Gastroesophageal sphincter (tissue), 4 donors: ENCODE measurements around the gene GNPTG. TPM values are rescaled to one million over a fixed set of nuclear protein-coding genes. Genes with fewer than 3 reads are reported as not detected.

ENCODE experiments used
- ATAC-seq: fragments of 150-250 bp; one replicate; pipeline ENCODE4 v1.9.1; 2016; ENCODE audit warnings: mild to moderate bottlenecking, moderate library complexity
- H3K27ac ChIP-seq, 4 donors: fragments of 200-600 bp; sonication (generic) in 3 of 4; 1 replicate in 3 of 4; 2 replicates in 1 of 4; pipeline ENCODE4 v1.5.1; 2016 to 2019
- H3K27me3 ChIP-seq: fragments of 200-600 bp; sonication (generic); one replicate; pipeline ENCODE4 v1.5.1; 2019
- H3K36me3 ChIP-seq, 2 donors: fragments of 200-600 bp; sonication (generic); one replicate each; pipeline ENCODE4 v1.5.1; 2019; ENCODE audit warnings: control low read depth in 1 of 2
- H3K4me1 ChIP-seq, 3 donors: fragments of 200-600 bp; sonication (generic); 1 replicate in 2 of 3; 2 replicates in 1 of 3; pipeline ENCODE4 v1.5.1; 2016 to 2019; ENCODE audit warnings: control low read depth in 2 of 3
- H3K4me3 ChIP-seq, 2 donors: fragments of 200-600 bp; sonication (generic); one replicate each; pipeline ENCODE4 v1.5.1; 2019; ENCODE audit warnings: mild to moderate bottlenecking in 1 of 2, moderate library complexity in 1 of 2
- H3K9me3 ChIP-seq, 3 donors: fragments of 200-600 bp; sonication (generic); one replicate each; pipeline ENCODE4 v1.5.1; 2017 to 2019; ENCODE audit warnings: control low read depth in 2 of 3
- CTCF ChIP-seq, 4 experiments: fragments of 200-600 bp in 2 of 4; fragments of 450-650 bp in 2 of 4; sonication (generic) in 1 of 4; IDR thresholded peaks; one replicate each; pipeline ENCODE4 v1.5.1; 2017 to 2019; ENCODE audit warnings: antibody characterized with exemption in 4 of 4, mild to moderate bottlenecking in 2 of 4, moderate library complexity in 2 of 4
- EP300 ChIP-seq: sonication (generic); formaldehyde crosslinking; IDR thresholded peaks from one replicate; pipeline ENCODE4 v1.6.1; 2017; ENCODE audit warnings: antibody characterized with exemption, mild to moderate bottlenecking
- POLR2A ChIP-seq, 2 donors: fragments of 450-650 bp; IDR thresholded peaks; one replicate each; pipeline ENCODE4 v1.6.1; 2017; ENCODE audit warnings: antibody characterized with exemption in 2 of 2, mild to moderate bottlenecking in 2 of 2, moderate library complexity in 1 of 2
- POLR2AphosphoS5 ChIP-seq: sonication (generic); formaldehyde crosslinking; IDR thresholded peaks from one replicate; pipeline ENCODE4 v1.6.1; 2017; ENCODE audit warnings: antibody characterized with exemption
- WGBS, 2 donors: methylation state at CpG; one replicate each; pipeline ENCODE4 v1.1.5; 2018; ENCODE audit warnings: low coverage in 1 of 2; 5-methylcytosine and 5-hydroxymethylcytosine counted together
- total RNA-seq, 4 donors: library from RNA; depleted of rRNA; stranded (reverse); fragments of >200 nt; gene quantifications; one replicate each; pipeline ENCODE4 v1.1.0, GENCODE V29; 2016

The GNPTG gene
- 10 to 100 TPM; 45.1 to 55.3 (median 50.5) TPM for total RNA-seq

GRCh38 chr16:1351582-1352362, at the start of gene GNPTG, which contains the start of gene TSR3:
TSS of gene GNPTG (plus strand) at chr16:1351931. CDS start at chr16:1351966, 35 bp downstream.
TSS of gene TSR3 (minus strand) at chr16:1351878. CDS start at chr16:1351804, 74 bp downstream.
- peaks cover 0 to 64% (median 23%) of the 10 kb centered on the region in 3 donors for H3K4me1 ChIP-seq
- peak; percentile 85 for ATAC-seq
- no peaks in the 10 kb centered on the region for H3K9me3 ChIP-seq
- peak; percentile 92 for TF ChIP-seq POLR2AphosphoS5
- TF ChIP-seq EP300, result no peak
- peak in 2 of 4 experiments; percentile 7 to 12 for TF ChIP-seq CTCF (IDR thresholded peaks at IDR 0.05)
- peak; percentile 85 to 90 for TF ChIP-seq POLR2A (IDR thresholded peaks at IDR 0.05)
- peak within 1 kb of the TSS; percentile 14 to 85 (median 76) for H3K27ac ChIP-seq
- peaks cover 0 to 34% of the 10 kb centered on the region in 2 donors for H3K36me3 ChIP-seq
- 0% methylated on average over 9 of the region's 98 CpGs; no CpG with 5 or more reads in 1 of the 2 donors for WGBS, 2 donors
- peak within 1 kb of the TSS; percentile 80 to 84 for H3K4me3 ChIP-seq
- no peaks in the 10 kb centered on the region for H3K27me3 ChIP-seq

- Histone ChIP-seq H3K4me3 (no peak overlapping the region), H3K4me1 (peaks cover 0 to 20% (median 8%) of the 10 kb centered on the region in 3 donors), H3K27ac (no peak overlapping the region), H3K27me3 (peaks cover 35% of the 10 kb centered on the region), H3K9me3 (no peaks in the 10 kb centered on the region), H3K36me3 (no peaks in the 10 kb centered on the region)
- no peak for ATAC-seq
- 72% methylated on average over 6 of the region's 12 CpGs; no CpG with 5 or more reads in 1 of the 2 donors for WGBS, 2 donors
- no peak for TF ChIP-seq POLR2AphosphoS5
- no peak for TF ChIP-seq CTCF (IDR thresholded peaks at IDR 0.05)
- no peak for TF ChIP-seq EP300
- no peak for TF ChIP-seq POLR2A (IDR thresholded peaks at IDR 0.05)
These were observed 45.9 kb upstream of the GNPTG start for GRCh38 chr16:1305823-1306222.

- 0% methylated on average over 1 of the region's 4 CpGs; no CpG with 5 or more reads in 1 of the 2 donors for WGBS, 2 donors
- Histone ChIP-seq H3K4me1 (peaks cover 0 to 20% (median 8%) of the 10 kb centered on the region in 3 donors), H3K9me3 (no peaks in the 10 kb centered on the region), H3K27ac (no peak overlapping the region), H3K27me3 (peaks cover 30% of the 10 kb centered on the region), H3K4me3 (no peak overlapping the region), H3K36me3 (no peaks in the 10 kb centered on the region)
- no peak for TF ChIP-seq POLR2A (IDR thresholded peaks at IDR 0.05)
- no peak for TF ChIP-seq CTCF (IDR thresholded peaks at IDR 0.05)
- no peak for TF ChIP-seq POLR2AphosphoS5
- ATAC-seq, result no peak
These were observed 45.4 kb upstream of the GNPTG start for GRCh38 chr16:1306334-1306733.

- peaks cover 0 to 39% (median 27%) of the 10 kb centered on the region in 3 donors for H3K4me1 ChIP-seq
- H3K36me3 ChIP-seq, result peaks cover 0 to 4% of the 10 kb centered on the region in 2 donors
- 13 to 62% methylated on average over 2 to 8 of the region's 43 CpGs for WGBS, 2 donors
- peak overlapping the region; percentile 88 to 98 (median 92) for H3K27ac ChIP-seq
- H3K27me3 ChIP-seq, result peaks cover 11% of the 10 kb centered on the region
- H3K4me3 ChIP-seq, result peak overlapping the region; percentile 31 to 81
- H3K9me3 ChIP-seq, result no peaks in the 10 kb centered on the region
- TF ChIP-seq EP300, result no peak
- TF ChIP-seq POLR2AphosphoS5, result no peak
- TF ChIP-seq POLR2A (IDR thresholded peaks at IDR 0.05), result no peak
- TF ChIP-seq CTCF (IDR thresholded peaks at IDR 0.05), result no peak
- peak; percentile 8 for ATAC-seq
These were observed 43.4 kb upstream of the GNPTG start for GRCh38 chr16:1308036-1308976.
